ENCODE measurements around the gene UVRAG.
"Not testable (repeated sequence)": the region's sequence is repeated elsewhere in the genome, so short reads cannot be mapped to it uniquely, and the experiment has no call there.

The UVRAG gene

DNA sequence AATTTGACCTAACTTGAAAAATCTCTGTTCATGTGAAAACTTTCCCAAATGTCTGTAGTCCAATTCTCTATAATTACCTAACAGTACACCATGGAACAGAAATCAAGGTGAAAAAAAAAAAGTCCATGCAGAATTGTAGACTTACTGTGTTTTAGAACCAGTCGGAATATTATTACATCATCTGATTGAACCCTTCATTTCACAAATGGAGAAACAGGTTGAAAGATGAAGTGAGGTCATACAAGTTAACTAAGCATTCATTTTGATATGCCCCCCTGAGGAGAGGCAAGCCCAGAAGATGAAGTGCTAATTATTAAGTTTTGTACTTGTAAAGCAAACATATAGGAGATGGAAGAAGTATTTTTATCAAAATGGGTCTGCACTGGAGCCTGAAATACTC lies 211.9 kb downstream of the UVRAG start:
- no peak for DNase-seq (ENCODE audit: low spot score)

GRCh38 chr11:76030286-76030685 lies 215.3 kb downstream of the UVRAG start:
- no peak for DNase-seq (ENCODE audit: low spot score)

- DNase-seq (ENCODE audit: low spot score), result no peak
Observed at GRCh38 chr11:76030968-76031590, 216.1 kb downstream of the UVRAG start.

GRCh38 chr11:76033699-76034098 lies 218.7 kb downstream of the UVRAG start:
- no peak for DNase-seq (ENCODE audit: low spot score)

DNA sequence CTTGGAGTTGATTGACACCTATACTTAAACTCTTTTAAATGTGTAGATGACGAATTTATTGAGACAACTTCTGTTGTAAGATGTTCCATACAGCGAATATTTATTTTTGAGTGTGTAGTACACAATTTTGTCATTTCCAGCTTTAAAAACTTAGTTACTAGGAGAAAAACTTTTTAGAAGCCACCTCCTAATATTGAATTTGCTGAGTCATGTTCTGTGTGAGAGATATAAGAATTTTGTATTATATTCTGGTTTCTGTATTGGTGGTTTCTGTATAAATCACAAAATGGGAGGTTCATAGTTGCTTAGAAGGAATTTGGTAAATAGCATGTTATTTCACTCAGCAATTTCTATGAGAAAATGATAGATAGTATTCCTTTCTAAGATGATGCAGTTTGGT lies 220.0 kb downstream of the UVRAG start:
- no peak for DNase-seq (ENCODE audit: low spot score)

DNA sequence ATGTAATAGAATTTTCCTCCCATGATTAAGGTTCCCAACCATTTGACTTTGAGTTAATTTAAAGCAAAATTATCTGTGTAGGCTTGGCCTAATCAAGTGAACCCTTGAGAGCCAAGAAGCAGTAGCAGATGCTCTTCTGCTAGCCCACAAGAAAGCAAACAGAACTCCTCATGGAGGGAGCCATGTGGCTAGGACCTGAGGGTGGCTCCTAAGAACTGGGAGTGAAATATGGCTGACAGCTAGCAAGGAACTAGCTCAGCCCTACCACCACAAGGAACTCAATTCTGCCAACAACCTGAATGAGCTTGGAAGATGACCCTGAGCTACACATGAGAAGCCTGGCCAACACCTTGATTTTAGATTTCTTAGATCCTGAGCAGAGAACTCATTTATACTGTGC lies 223.6 kb downstream of the UVRAG start:
- DNase-seq (ENCODE audit: low spot score), result no peak

DNA sequence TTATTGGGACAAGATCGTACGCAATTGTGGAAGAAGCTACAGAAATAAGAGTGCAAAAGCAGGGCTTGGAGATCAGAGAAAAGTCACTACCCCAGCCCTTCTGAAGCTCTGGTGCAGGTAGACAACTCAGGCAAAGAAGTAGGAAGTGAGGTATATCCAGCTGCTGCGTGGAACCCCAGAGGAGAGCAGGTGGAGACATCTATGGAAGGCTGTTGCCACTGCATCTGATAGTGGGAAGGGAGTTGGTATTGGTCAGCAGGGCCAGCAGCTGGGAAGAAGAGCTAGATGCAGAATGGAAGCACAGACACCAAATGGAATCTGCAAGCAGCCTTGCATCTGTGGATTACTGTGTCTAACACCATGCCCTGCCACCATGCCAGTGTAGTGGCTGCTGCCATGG lies 226.2 kb downstream of the UVRAG start:
- DNase-seq (ENCODE audit: low spot score), result no peak

DNA sequence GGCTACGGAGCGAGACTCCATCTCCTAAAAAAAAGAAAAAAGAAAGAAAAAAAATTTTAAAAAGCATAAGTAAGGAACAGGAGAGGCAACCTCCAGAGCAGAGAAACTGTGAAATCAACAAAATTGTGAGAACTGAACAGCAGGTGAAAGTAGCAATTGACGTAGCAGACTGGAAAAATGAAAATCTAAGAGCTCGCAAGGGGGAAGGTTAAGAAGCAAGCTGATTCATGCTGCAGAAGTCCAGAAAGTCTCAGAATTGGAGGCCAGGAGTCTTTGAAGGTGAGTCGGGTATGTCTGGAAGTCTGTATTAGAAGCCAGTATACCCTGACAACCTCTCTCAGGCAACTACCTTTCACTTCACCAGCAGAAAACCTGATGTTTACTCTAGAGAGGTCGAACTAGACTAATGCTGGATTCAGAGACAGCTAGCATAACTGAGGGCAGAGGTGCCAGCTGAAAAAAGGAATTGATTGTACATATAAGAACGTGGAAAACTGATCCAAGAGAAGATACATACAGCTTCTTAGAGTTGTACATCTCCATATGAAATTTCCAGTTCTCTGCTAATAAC lies 229.8 kb downstream of the UVRAG start:
- DNase-seq (ENCODE audit: low spot score), result no peak

- no peak for DNase-seq (ENCODE audit: low spot score)
Observed at GRCh38 chr11:76047231-76047630, 232.2 kb downstream of the UVRAG start.

- DNase-seq (ENCODE audit: low spot score), result no peak
Observed at GRCh38 chr11:76047766-76048165, 232.8 kb downstream of the UVRAG start.

- no peak for DNase-seq (ENCODE audit: low spot score)
Observed at GRCh38 chr11:76048763-76049162, 233.8 kb downstream of the UVRAG start.

DNA sequence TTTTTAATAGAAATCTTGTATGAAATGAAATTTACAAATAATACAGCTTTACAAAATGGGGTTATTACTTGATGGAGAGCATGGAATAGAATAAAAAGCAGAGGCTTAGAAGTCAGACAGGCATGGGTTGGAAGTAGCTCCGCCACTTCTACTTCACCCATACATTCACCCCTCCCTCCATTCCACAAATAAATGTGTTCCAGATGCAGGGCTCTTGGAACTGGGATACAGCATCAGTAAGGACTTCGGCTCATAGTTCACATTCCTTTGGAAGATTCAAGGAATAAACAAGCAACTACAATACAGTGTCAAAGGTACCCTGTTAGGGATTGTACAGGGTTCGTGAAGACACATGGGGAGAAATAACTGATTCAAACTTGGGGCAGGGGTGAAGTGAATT lies 234.5 kb downstream of the UVRAG start:
- DNase-seq (ENCODE audit: low spot score), result no peak

DNA sequence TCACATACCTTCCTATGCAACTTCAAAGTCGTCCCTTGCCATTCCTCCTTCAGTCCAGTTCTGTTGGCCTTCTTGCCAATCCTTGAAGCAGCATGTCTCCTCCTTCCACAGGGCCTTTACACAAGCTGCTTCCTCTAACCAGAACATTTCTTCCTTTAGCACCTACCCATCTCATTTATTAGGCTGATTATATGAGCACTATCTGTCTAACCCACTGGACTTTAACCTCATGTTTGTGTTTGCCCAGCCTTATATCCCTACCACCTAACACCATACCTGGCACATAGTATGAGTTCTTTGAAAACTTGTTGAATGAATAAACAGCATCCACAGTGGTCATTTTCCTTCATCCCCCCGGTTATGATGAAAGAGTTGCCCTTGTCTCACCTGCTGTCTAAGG lies 236.9 kb downstream of the UVRAG start:
- DNase-seq (ENCODE audit: low spot score), result no peak

DNA sequence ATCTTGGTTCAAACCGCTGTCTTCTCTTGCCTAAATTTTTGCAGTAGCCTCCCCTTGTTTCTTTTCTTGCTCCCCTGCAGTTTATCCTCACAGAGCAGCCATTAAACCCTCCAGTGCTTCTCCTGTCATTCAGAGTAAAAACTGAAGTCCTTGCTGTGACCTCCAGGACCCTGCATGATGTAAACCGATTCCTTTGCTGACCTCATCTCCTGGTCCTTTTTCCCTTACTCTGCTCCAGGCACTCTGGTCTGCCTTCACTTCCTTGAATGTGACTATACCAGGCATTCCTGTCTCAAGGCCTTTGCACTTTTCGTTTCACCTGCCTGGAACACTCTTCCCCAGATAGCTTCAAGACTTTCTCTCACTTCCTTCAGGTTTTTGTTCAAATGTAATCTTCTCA lies 239.3 kb downstream of the UVRAG start:
- no peak for DNase-seq (ENCODE audit: low spot score)

GRCh38 chr11:76056876-76057275 lies 241.9 kb downstream of the UVRAG start:
- DNase-seq (ENCODE audit: low spot score), result no peak

- not testable (repeated sequence) for DNase-seq (ENCODE audit: low spot score)
Observed at GRCh38 chr11:76060475-76061036, 245.5 kb downstream of the UVRAG start.

DNA sequence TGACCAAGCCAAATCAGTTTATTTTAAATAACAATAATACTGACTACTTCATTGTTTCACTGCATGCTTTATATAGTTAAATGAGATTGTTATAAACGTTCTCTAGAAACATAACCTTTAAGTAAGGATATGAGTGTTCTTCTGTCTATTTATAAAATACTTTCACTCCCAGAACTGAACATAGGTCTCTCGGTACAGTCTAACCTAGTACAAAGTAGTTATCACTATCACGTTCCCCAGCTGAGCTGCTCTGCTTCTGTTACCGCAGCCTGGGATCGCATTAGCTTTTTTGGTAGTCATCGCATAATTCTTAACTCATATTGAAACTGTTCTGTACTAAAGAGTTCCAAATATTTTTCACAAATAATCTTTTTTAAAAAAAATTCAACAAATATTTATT lies 247.7 kb downstream of the UVRAG start:
- no peak for DNase-seq (ENCODE audit: low spot score)

- DNase-seq (ENCODE audit: low spot score), result no peak
Observed at GRCh38 chr11:76064192-76064591, 249.2 kb downstream of the UVRAG start.

- no peak for DNase-seq (ENCODE audit: low spot score)
Observed at GRCh38 chr11:76067099-76067498, 252.1 kb downstream of the UVRAG start.

- DNase-seq (ENCODE audit: low spot score), result no peak
Observed at GRCh38 chr11:76069001-76069400, 254.0 kb downstream of the UVRAG start.

DNA sequence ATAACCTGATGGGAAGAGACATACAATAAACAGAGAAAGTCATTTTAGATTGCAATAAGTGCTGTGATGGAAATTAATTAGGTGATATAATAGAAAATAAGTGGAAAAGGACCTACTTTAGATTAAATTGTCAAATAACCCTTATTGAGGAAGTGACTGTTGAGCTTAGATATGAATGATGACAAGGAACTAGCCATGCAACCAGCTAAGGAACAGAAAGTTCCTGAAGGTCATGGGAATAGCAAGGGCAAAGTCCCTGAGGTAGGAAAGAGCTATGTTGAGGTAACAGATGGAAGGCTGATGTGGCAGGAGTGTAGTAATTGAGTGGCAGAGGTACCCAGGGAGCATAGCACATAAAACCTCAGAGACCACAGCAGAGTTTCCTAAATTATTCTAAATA lies 256.1 kb downstream of the UVRAG start:
- DNase-seq (ENCODE audit: low spot score), result no peak

DNA sequence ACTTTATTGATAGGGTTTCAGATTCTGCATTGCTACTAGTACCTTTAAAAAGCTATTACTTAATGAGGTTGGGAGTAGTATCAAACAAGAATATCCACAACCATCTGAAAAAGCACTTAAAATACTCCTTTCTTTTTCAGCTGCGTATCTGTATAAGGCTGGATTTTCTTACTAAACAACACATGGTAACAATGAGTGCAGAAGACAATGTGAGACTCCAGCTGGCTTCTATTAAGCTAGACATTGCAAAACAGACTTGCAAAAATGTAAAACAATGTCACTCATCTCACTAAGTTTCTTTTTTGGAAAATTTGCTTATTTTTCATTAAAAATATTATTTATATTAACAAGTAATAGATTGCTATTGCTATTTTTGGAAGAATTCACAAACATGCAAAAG lies 258.7 kb downstream of the UVRAG start:
- DNase-seq (ENCODE audit: low spot score), result no peak

- DNase-seq (ENCODE audit: low spot score), result no peak
Observed at GRCh38 chr11:76074148-76075095, 259.4 kb downstream of the UVRAG start.
